ENCODE data around the gene NPIPA1.
"Not testable (repeated sequence)": the region's sequence is repeated elsewhere in the genome, so short reads cannot be mapped to it uniquely, and the experiment has no call there.

NPIPA1 gene

GRCh38 chr16:14922285-14922684 lies 15.0 kb upstream of the NPIPA1 start:
- H3K9ac ChIP-seq; H3K27ac ChIP-seq; H3K4me1 ChIP-seq; H3K36me3 ChIP-seq; H3K4me2 ChIP-seq; H3K27me3 ChIP-seq; H3K4me3 ChIP-seq; H3K9me3 ChIP-seq (replicated peaks in 1 of 11): not testable (repeated sequence)
- peaks cover 0 to 11% (median 0%) of the 10 kb centered on the region in 11 experiments; a peak in 7 of 22 replicates for H4K20me1 ChIP-seq

- H4K20me1 ChIP-seq = peaks cover 0 to 12% (median 0%) of the 10 kb centered on the region in 11 experiments; a peak in 8 of 22 replicates
- not testable (repeated sequence) for H3K9me3 ChIP-seq (replicated peaks in 1 of 11); H3K36me3 ChIP-seq; H3K27me3 ChIP-seq; H3K4me2 ChIP-seq; H3K27ac ChIP-seq; H3K4me3 ChIP-seq; H3K4me1 ChIP-seq; H3K9ac ChIP-seq
Measured at GRCh38 chr16:14922968-14923367, 14.3 kb upstream of the NPIPA1 start.

- H3K36me3 ChIP-seq; H3K4me1 ChIP-seq; H3K27me3 ChIP-seq; H3K9me3 ChIP-seq (replicated peaks in 1 of 11); H3K4me2 ChIP-seq; H3K9ac ChIP-seq; H3K27ac ChIP-seq; H3K4me3 ChIP-seq: not testable (repeated sequence)
- H4K20me1 ChIP-seq = peaks cover 0 to 11% (median 0%) of the 10 kb centered on the region in 11 experiments; a peak in 8 of 22 replicates
Measured at GRCh38 chr16:14923394-14924088, 13.7 kb upstream of the NPIPA1 start.

GRCh38 chr16:14924359-14924758 lies 12.9 kb upstream of the NPIPA1 start:
- H3K4me1 ChIP-seq; H3K27me3 ChIP-seq; H3K9ac ChIP-seq; H3K4me2 ChIP-seq; H3K9me3 ChIP-seq (replicated peaks in 1 of 11); H4K20me1 ChIP-seq; H3K4me3 ChIP-seq; H3K27ac ChIP-seq; H3K36me3 ChIP-seq: not testable (repeated sequence)

GRCh38 chr16:14924982-14925381 lies 12.3 kb upstream of the NPIPA1 start:
- not testable (repeated sequence) for H4K20me1 ChIP-seq; H3K9ac ChIP-seq; H3K9me3 ChIP-seq (replicated peaks in 1 of 11); H3K4me1 ChIP-seq; H3K36me3 ChIP-seq; H3K4me2 ChIP-seq; H3K27ac ChIP-seq; H3K27me3 ChIP-seq; H3K4me3 ChIP-seq

- not testable (repeated sequence) for H3K4me2 ChIP-seq; H3K36me3 ChIP-seq; H3K4me3 ChIP-seq; H3K4me1 ChIP-seq; H3K9me3 ChIP-seq (replicated peaks in 1 of 11); H3K27ac ChIP-seq; H4K20me1 ChIP-seq; H3K27me3 ChIP-seq; H3K9ac ChIP-seq
Measured at GRCh38 chr16:14928064-14928714, 9.1 kb upstream of the NPIPA1 start.

GRCh38 chr16:14929176-14929575 lies 8.1 kb upstream of the NPIPA1 start:
- H3K27me3 ChIP-seq; H3K9ac ChIP-seq; H3K36me3 ChIP-seq; H4K20me1 ChIP-seq; H3K4me1 ChIP-seq; H3K9me3 ChIP-seq (replicated peaks in 1 of 11); H3K27ac ChIP-seq; H3K4me3 ChIP-seq; H3K4me2 ChIP-seq: not testable (repeated sequence)

- not testable (repeated sequence) for H4K20me1 ChIP-seq; H3K9ac ChIP-seq; H3K27ac ChIP-seq; H3K4me1 ChIP-seq; H3K27me3 ChIP-seq; H3K4me2 ChIP-seq; H3K9me3 ChIP-seq (replicated peaks in 1 of 11); H3K36me3 ChIP-seq; H3K4me3 ChIP-seq
Measured at GRCh38 chr16:14930246-14930645, 7.0 kb upstream of the NPIPA1 start.

- H3K36me3 ChIP-seq = not testable (repeated sequence)
Measured at GRCh38 chr16:14930971-14931370, 6.3 kb upstream of the NPIPA1 start.

GRCh38 chr16:14932581-14933375 lies 4.5 kb upstream of the NPIPA1 start:
- H3K36me3 ChIP-seq; H3K27me3 ChIP-seq; H3K9ac ChIP-seq; H3K4me1 ChIP-seq; H3K4me2 ChIP-seq; H3K27ac ChIP-seq; H3K4me3 ChIP-seq; H4K20me1 ChIP-seq; H3K9me3 ChIP-seq (replicated peaks in 1 of 11): not testable (repeated sequence)

More at GRCh38 chr16:14930971-14931370, 6.3 kb upstream of the NPIPA1 start:
- not testable (repeated sequence) for H3K9ac ChIP-seq; H4K20me1 ChIP-seq; H3K27ac ChIP-seq; H3K9me3 ChIP-seq (replicated peaks in 1 of 11); H3K4me2 ChIP-seq; H3K27me3 ChIP-seq; H3K4me1 ChIP-seq; H3K4me3 ChIP-seq

- not testable (repeated sequence) for H4K20me1 ChIP-seq; H3K9ac ChIP-seq; H3K27ac ChIP-seq; H3K36me3 ChIP-seq; H3K4me3 ChIP-seq; H3K9me3 ChIP-seq (replicated peaks in 1 of 11); H3K4me2 ChIP-seq; H3K27me3 ChIP-seq; H3K4me1 ChIP-seq
Measured at GRCh38 chr16:14937994-14938393, 751 bp downstream of the NPIPA1 start.

- H3K4me3 ChIP-seq; H3K36me3 ChIP-seq; H3K9ac ChIP-seq; H4K20me1 ChIP-seq; H3K9me3 ChIP-seq (replicated peaks in 1 of 11); H3K4me1 ChIP-seq; H3K4me2 ChIP-seq; H3K27me3 ChIP-seq; H3K27ac ChIP-seq: not testable (repeated sequence)
Measured at GRCh38 chr16:14942686-14943085, 5.4 kb downstream of the NPIPA1 start.
